ENCODE data around the gene MOGAT1.

GRCh38 chr2:222739939-222740338 lies 68.5 kb downstream of the MOGAT1 start:
- TF ChIP-seq, protein P1, sequence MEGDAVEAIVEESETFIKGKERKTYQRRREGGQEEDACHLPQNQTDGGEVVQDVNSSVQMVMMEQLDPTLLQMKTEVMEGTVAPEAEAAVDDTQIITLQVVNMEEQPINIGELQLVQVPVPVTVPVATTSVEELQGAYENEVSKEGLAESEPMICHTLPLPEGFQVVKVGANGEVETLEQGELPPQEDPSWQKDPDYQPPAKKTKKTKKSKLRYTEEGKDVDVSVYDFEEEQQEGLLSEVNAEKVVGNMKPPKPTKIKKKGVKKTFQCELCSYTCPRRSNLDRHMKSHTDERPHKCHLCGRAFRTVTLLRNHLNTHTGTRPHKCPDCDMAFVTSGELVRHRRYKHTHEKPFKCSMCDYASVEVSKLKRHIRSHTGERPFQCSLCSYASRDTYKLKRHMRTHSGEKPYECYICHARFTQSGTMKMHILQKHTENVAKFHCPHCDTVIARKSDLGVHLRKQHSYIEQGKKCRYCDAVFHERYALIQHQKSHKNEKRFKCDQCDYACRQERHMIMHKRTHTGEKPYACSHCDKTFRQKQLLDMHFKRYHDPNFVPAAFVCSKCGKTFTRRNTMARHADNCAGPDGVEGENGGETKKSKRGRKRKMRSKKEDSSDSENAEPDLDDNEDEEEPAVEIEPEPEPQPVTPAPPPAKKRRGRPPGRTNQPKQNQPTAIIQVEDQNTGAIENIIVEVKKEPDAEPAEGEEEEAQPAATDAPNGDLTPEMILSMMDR (IDR thresholded peaks at IDR 0.05; ENCODE audit: insufficient read depth, low read length, poor library complexity, severe bottlenecking): no peak
- no peak for TF ChIP-seq EZH2phosphoT487 (conservative IDR thresholded peaks at IDR 0.05; ENCODE audit: low read length)

All from SU-DHL-6 (cell line).